Stimulated activated CD4-positive, alpha-beta T cell treated with anti-CD3 and anti-CD28 coated beads, Interleukin-15, amount 100 ng/mL, for 48 hours (primary cell): ENCODE results near the gene DPEP1.
"Not testable (repeated sequence)": the region's sequence is repeated elsewhere in the genome, so short reads cannot be mapped to it uniquely, and the experiment has no call there.

Experiments
- DNase-seq, 2 donors: peaks; one replicate each; pipeline ENCODE4 v3.0.0-alpha.2; 2020; ENCODE audit warnings: low read depth in 2 of 2

Gene DPEP1

GRCh38 chr16:89577055-89577759 lies 36.2 kb upstream of the DPEP1 start:
- DNase-seq, result no peak

GRCh38 chr16:89579351-89579750 lies 34.1 kb upstream of the DPEP1 start:
- DNase-seq, result no peak

- no peak for DNase-seq
Measured at GRCh38 chr16:89581045-89581695, 32.3 kb upstream of the DPEP1 start.

- no peak for DNase-seq
Measured at GRCh38 chr16:89581861-89582563, 31.4 kb upstream of the DPEP1 start.

GRCh38 chr16:89582614-89583196 lies 30.7 kb upstream of the DPEP1 start:
- no peak for DNase-seq

- DNase-seq, result no peak
Measured at GRCh38 chr16:89583197-89583894, 30.1 kb upstream of the DPEP1 start.

GRCh38 chr16:89583895-89584644 lies 29.4 kb upstream of the DPEP1 start:
- no peak for DNase-seq

- DNase-seq, result no peak
Measured at GRCh38 chr16:89584768-89585549, 28.5 kb upstream of the DPEP1 start.

GRCh38 chr16:89586218-89586617 lies 27.2 kb upstream of the DPEP1 start:
- no peak for DNase-seq

GRCh38 chr16:89586853-89587252 lies 26.6 kb upstream of the DPEP1 start:
- DNase-seq, result no peak

- DNase-seq, result not testable (repeated sequence)
Measured at GRCh38 chr16:89587676-89588075, 25.8 kb upstream of the DPEP1 start.

GRCh38 chr16:89588413-89589109 lies 24.9 kb upstream of the DPEP1 start:
- DNase-seq, result no peak

GRCh38 chr16:89589241-89589926 lies 24.1 kb upstream of the DPEP1 start:
- DNase-seq, result no peak

- DNase-seq, result no peak
Measured at GRCh38 chr16:89593841-89594240, 19.6 kb upstream of the DPEP1 start.

GRCh38 chr16:89595330-89596060 lies 17.9 kb upstream of the DPEP1 start:
- no peak for DNase-seq

GRCh38 chr16:89596061-89596689 lies 17.3 kb upstream of the DPEP1 start:
- DNase-seq, result no peak

- DNase-seq, result no peak
Measured at GRCh38 chr16:89596957-89597649, 16.3 kb upstream of the DPEP1 start.
